Astrocyte (in vitro differentiated cells and primary cell): ENCODE measurements around the gene PLEKHG4B. TPM values are rescaled to one million over a fixed set of nuclear protein-coding genes. Genes with fewer than 3 reads are reported as not detected.

ENCODE experiments used
- DNase-seq: peaks from one replicate; pipeline ENCODE4 v3.0.0-alpha.2; 2010; ENCODE audit warnings: low read depth
- FAIRE-seq: peaks from 2 replicates; lab custom pipeline; 2011; peaks lifted over from hg19 to GRCh38; lab: Jason Lieb, UNC
- H2AFZ ChIP-seq: 2 replicates; pipeline ENCODE4 v1.6.0; 2012; ENCODE audit warnings: low read depth, low read length, inconsistent platforms
- H3K27ac ChIP-seq: 2 replicates; pipeline ENCODE4 v1.5.1; 2011; ENCODE audit warnings: low read depth, low read length, inconsistent platforms
- H3K27me3 ChIP-seq: 2 replicates; pipeline ENCODE4 v1.6.0; 2011; ENCODE audit warnings: low read length, inconsistent platforms; ENCODE audit not compliant: insufficient read depth
- H3K36me3 ChIP-seq: 2 replicates; pipeline ENCODE4 v1.5.1; 2011; ENCODE audit warnings: low read length, inconsistent platforms; ENCODE audit not compliant: insufficient read depth
- H3K4me1 ChIP-seq: 2 replicates; pipeline ENCODE4 v1.5.1; 2011; ENCODE audit warnings: low read length, inconsistent platforms; ENCODE audit not compliant: insufficient read depth
- H3K4me2 ChIP-seq: 2 replicates; pipeline ENCODE4 v1.6.0; 2012; ENCODE audit warnings: low read length, inconsistent platforms
- H3K4me3 ChIP-seq: 2 replicates; pipeline ENCODE4 v1.5.1; 2011; ENCODE audit warnings: low read depth, mild to moderate bottlenecking, low read length, inconsistent platforms; ENCODE audit not compliant: insufficient read depth
- H3K79me2 ChIP-seq: 2 replicates; pipeline ENCODE4 v1.6.0; 2012; ENCODE audit warnings: mild to moderate bottlenecking, low read length, inconsistent platforms; ENCODE audit not compliant: insufficient read depth
- H3K9ac ChIP-seq: 2 replicates; pipeline ENCODE4 v1.6.0; 2012; ENCODE audit warnings: mild to moderate bottlenecking, low read length, inconsistent platforms
- H3K9me3 ChIP-seq: 2 replicates; pipeline ENCODE4 v1.5.1; 2012; ENCODE audit warnings: low read depth, mild to moderate bottlenecking, low read length, inconsistent platforms; ENCODE audit not compliant: insufficient read depth
- H4K20me1 ChIP-seq: 2 replicates; pipeline ENCODE4 v1.6.0; 2012; ENCODE audit warnings: low read length, inconsistent platforms; ENCODE audit not compliant: insufficient read depth
- H3K27ac Mint-ChIP-seq: one replicate; pipeline ENCODE4 v1.8.0; 2021; ENCODE audit warnings: mild to moderate bottlenecking, mixed read lengths; ENCODE audit not compliant: unreplicated experiment
- H3K27me3 Mint-ChIP-seq: one replicate; pipeline ENCODE4 v1.8.0; 2021; ENCODE audit warnings: low read depth, mixed read lengths; ENCODE audit not compliant: unreplicated experiment
- H3K36me3 Mint-ChIP-seq: one replicate; pipeline ENCODE4 v1.8.0; 2021; ENCODE audit warnings: low read depth, mixed read lengths; ENCODE audit not compliant: unreplicated experiment
- H3K4me1 Mint-ChIP-seq: one replicate; pipeline ENCODE4 v1.8.0; 2021; ENCODE audit warnings: low read depth, mixed read lengths; ENCODE audit not compliant: unreplicated experiment
- H3K4me3 Mint-ChIP-seq: one replicate; pipeline ENCODE4 v1.8.0; 2021; ENCODE audit warnings: mild to moderate bottlenecking, moderate library complexity, mixed read lengths; ENCODE audit not compliant: unreplicated experiment
- H3K9me3 Mint-ChIP-seq: one replicate; pipeline ENCODE4 v1.8.0; 2021; ENCODE audit warnings: mild to moderate bottlenecking, mixed read lengths; ENCODE audit not compliant: unreplicated experiment
- CTCF ChIP-seq: IDR thresholded peaks from 2 replicates; pipeline ENCODE4 v1.5.1; 2011; ENCODE audit warnings: low read depth, mild to moderate bottlenecking, inconsistent platforms, low read length, moderate library complexity; ENCODE audit not compliant: insufficient read depth
- EZH2 ChIP-seq: IDR thresholded peaks from 2 replicates; pipeline ENCODE4 v1.6.1; 2012; ENCODE audit warnings: mild to moderate bottlenecking, low read length, inconsistent platforms; ENCODE audit not compliant: insufficient read depth
- total RNA-seq: library from RNA; stranded (reverse); gene quantifications from 2 replicates; pipeline ENCODE4 v1.2.1, GENCODE V29; 2021

The PLEKHG4B gene
- total RNA-seq, 1 donor from 2014 or later: 8.1 TPM

- TF ChIP-seq CTCF (no peak), EZH2 (no peak)
- H3K9me3 ChIP-seq: no peaks in the 10 kb centered on the region
- peaks cover 35% of the 10 kb centered on the region for H3K4me1 ChIP-seq
- no peaks in the 10 kb centered on the region for H3K27me3 ChIP-seq
- Mint-ChIP-seq H3K4me1 (peaks cover 17% of the 10 kb centered on the region), H3K27me3 (peaks cover 16% of the 10 kb centered on the region), H3K27ac (no peak overlapping the region), H3K36me3 (peaks cover 2% of the 10 kb centered on the region), H3K9me3 (peaks cover 5% of the 10 kb centered on the region), H3K4me3 (no peak overlapping the region)
- H2AFZ ChIP-seq: no peak overlapping the region
- H3K4me3 ChIP-seq: no peak overlapping the region
- no peak overlapping the region for H3K9ac ChIP-seq
- DNase-seq (no peak), FAIRE-seq (no peak)
- H3K36me3 ChIP-seq: no peaks in the 10 kb centered on the region
- H4K20me1 ChIP-seq: no peaks in the 10 kb centered on the region
- no peak overlapping the region for H3K4me2 ChIP-seq
- no peaks in the 10 kb centered on the region for H3K79me2 ChIP-seq
- no peak overlapping the region for H3K27ac ChIP-seq
These were observed 70.8 kb downstream of the PLEKHG4B start for GRCh38 chr5:162565-163337.

- Mint-ChIP-seq H3K4me1 (peaks cover 18% of the 10 kb centered on the region), H3K4me3 (no peak overlapping the region), H3K9me3 (peaks cover 5% of the 10 kb centered on the region), H3K27ac (no peak overlapping the region), H3K27me3 (peaks cover 16% of the 10 kb centered on the region), H3K36me3 (peaks cover 2% of the 10 kb centered on the region)
- peaks cover 40% of the 10 kb centered on the region for H3K4me1 ChIP-seq
- H3K9me3 ChIP-seq: no peaks in the 10 kb centered on the region
- H3K27me3 ChIP-seq: no peaks in the 10 kb centered on the region
- H3K4me3 ChIP-seq: no peak overlapping the region
- H3K27ac ChIP-seq: no peak overlapping the region
- no peak overlapping the region for H3K9ac ChIP-seq
- no peak overlapping the region for H2AFZ ChIP-seq
- H3K4me2 ChIP-seq: no peak overlapping the region
- no peaks in the 10 kb centered on the region for H3K36me3 ChIP-seq
- DNase-seq: no peak
- no peaks in the 10 kb centered on the region for H3K79me2 ChIP-seq
- H4K20me1 ChIP-seq: no peaks in the 10 kb centered on the region
- no peak for FAIRE-seq
- TF ChIP-seq EZH2: no peak
- TF ChIP-seq CTCF: no peak
These were observed 71.3 kb downstream of the PLEKHG4B start for GRCh38 chr5:163338-163620.

DNA sequence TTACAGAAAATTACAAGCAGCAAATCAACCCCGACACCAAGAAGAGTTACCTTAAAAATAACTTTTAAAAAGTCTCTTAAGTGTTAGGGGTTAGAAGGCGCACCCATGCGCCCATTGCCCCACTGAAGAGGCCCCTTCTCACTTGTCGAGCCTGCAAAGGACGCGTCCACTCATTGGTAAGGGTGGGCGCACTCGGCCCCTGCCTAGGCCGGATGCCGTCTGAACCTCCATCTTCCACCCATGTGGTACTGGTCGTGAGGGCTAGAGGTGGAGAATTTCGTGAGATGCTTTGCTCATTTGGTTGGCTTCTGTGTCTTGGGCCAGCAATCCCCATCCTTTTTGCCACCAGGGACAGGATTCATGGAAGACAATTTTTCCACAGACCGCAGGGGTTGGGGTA is 71.9 kb downstream of the PLEKHG4B start:
- Histone ChIP-seq H4K20me1 (no peaks in the 10 kb centered on the region), H3K27me3 (no peaks in the 10 kb centered on the region), H3K27ac (no peak overlapping the region), H3K9me3 (no peaks in the 10 kb centered on the region), H3K4me1 (peaks cover 35% of the 10 kb centered on the region), H3K36me3 (no peaks in the 10 kb centered on the region), H3K79me2 (no peaks in the 10 kb centered on the region), H3K4me3 (no peak overlapping the region), H3K9ac (no peak overlapping the region), H2AFZ (no peak overlapping the region), H3K4me2 (no peak overlapping the region)
- no peak overlapping the region for H3K27ac Mint-ChIP-seq
- DNase-seq: no peak
- H3K4me1 Mint-ChIP-seq: peaks cover 23% of the 10 kb centered on the region
- FAIRE-seq: no peak
- H3K36me3 Mint-ChIP-seq: peaks cover 2% of the 10 kb centered on the region
- TF ChIP-seq EZH2: no peak
- no peak for TF ChIP-seq CTCF
- H3K27me3 Mint-ChIP-seq: peaks cover 16% of the 10 kb centered on the region
- no peak overlapping the region for H3K4me3 Mint-ChIP-seq
- H3K9me3 Mint-ChIP-seq: peaks cover 5% of the 10 kb centered on the region
